Keratinocyte (primary cell): ENCODE measurements around the gene HECTD2.

Source experiments
- EZH2 ChIP-seq: IDR thresholded peaks from one replicate; pipeline ENCODE4 v1.6.1; 2012; ENCODE audit warnings: inconsistent platforms, mild to moderate bottlenecking, low read length, moderate library complexity
- TF ChIP-seq, protein P1 (sequence below), 3 experiments: IDR thresholded peaks in 1 of 3; conservative IDR thresholded peaks in 1 of 3; optimal IDR thresholded peaks in 1 of 3; 2 replicates in 2 of 3; 3 replicates in 1 of 3; pipeline versions ENCODE3 to v1.5.1; 2011; ENCODE audit warnings: low read length in 3 of 3, mild to moderate bottlenecking in 3 of 3, moderate library complexity in 2 of 3, control low read depth in 1 of 3, inconsistent platforms in 1 of 3; ENCODE audit not compliant: insufficient read depth in 2 of 3; ENCODE audit errors: extremely low read depth in 1 of 3

GRCh38 chr10:91432175-91432574 is 22.0 kb downstream of the HECTD2 start:
- TF ChIP-seq, protein P1, sequence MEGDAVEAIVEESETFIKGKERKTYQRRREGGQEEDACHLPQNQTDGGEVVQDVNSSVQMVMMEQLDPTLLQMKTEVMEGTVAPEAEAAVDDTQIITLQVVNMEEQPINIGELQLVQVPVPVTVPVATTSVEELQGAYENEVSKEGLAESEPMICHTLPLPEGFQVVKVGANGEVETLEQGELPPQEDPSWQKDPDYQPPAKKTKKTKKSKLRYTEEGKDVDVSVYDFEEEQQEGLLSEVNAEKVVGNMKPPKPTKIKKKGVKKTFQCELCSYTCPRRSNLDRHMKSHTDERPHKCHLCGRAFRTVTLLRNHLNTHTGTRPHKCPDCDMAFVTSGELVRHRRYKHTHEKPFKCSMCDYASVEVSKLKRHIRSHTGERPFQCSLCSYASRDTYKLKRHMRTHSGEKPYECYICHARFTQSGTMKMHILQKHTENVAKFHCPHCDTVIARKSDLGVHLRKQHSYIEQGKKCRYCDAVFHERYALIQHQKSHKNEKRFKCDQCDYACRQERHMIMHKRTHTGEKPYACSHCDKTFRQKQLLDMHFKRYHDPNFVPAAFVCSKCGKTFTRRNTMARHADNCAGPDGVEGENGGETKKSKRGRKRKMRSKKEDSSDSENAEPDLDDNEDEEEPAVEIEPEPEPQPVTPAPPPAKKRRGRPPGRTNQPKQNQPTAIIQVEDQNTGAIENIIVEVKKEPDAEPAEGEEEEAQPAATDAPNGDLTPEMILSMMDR (optimal IDR thresholded peaks at IDR 0.05 in 1 of 3, IDR thresholded peaks at IDR 0.05 in 1 of 3, conservative IDR thresholded peaks at IDR 0.05 in 1 of 3; ENCODE audit: extremely low read depth in 1 of 3, insufficient read depth in 2 of 3, low read length in 3 of 3) = no peak
- TF ChIP-seq EZH2 = no peak
